GM21360 (cell line): ENCODE data around the gene FYB1.

Experiments
- ATAC-seq: cut with Tn5 transposase; IDR thresholded peaks from one replicate; pipeline ENCODE4 v1.9.1; 2021; ENCODE audit warnings: mild to moderate bottlenecking, moderate library complexity; ENCODE audit not compliant: unreplicated experiment

The FYB1 gene

DNA sequence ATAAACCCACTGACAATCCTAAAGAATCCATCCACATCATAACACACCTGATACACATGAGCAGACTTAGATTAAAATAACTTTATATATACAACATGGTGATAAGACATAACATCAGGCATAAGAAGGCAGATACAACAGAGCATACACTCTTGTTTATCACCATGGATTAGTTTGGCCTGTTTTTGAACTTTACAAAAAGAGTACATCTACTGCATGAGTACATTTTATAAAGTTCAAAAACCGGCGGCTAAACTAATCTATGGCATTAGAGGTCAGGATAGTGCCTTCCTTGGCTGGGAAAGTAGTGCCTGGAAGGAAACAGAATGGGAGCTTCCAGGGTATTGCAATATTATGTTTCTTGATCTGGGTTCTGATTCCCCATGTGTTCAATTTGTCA is 160.3 kb downstream of the FYB1 start:
- ATAC-seq, result no peak

DNA sequence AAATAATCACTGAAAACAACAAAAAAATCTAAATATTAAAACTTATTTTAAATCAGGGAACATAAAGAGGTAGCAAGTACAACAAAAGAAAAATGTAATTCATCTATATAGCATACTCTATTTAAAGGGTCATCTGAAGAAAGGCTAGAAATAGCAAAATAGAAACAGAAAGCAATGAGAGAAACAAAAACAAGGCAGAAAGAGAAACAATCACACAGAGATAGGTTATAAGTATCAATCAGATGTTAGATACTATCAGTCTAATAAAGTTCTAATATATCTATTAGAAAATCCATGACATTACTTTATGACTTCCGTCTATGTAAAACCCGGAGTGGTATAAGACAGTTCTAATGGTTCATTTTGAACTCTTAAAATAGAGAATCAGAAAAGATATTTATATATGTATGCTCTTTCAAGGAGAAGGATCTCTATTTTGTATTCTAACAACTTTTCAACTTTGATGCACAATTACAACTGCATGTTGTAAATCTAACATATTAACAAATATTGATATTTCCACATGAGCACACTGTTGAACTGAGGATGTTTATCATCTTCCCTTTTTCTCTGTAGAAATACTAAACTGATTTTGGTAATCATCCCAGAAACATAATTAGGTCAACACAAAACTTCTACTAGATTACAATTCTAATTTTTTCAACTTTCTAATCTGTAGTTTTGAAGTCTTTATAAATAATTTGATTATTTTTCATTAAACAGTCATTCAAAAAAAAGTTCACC is 161.0 kb downstream of the FYB1 start:
- ATAC-seq, result peak; percentile 83

DNA sequence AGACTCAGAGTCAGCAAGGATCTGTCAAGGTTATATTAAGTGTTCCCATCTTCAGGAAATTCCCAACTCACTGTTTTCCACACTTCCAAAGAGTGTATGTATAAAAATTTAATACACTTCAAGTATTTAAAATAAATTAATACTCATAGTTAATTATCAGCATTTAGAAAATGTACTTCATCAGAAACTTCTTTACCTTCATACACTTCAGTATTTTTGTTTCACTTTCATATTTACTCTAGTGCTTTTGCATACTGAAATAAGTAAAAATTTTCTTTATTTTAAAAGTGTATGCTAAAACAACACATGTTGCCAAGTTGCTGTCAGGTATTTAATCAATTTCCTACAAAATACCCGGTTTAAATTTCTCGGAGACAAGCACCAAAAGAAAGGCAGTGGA is 161.6 kb downstream of the FYB1 start:
- ATAC-seq, result peak; percentile 46

DNA sequence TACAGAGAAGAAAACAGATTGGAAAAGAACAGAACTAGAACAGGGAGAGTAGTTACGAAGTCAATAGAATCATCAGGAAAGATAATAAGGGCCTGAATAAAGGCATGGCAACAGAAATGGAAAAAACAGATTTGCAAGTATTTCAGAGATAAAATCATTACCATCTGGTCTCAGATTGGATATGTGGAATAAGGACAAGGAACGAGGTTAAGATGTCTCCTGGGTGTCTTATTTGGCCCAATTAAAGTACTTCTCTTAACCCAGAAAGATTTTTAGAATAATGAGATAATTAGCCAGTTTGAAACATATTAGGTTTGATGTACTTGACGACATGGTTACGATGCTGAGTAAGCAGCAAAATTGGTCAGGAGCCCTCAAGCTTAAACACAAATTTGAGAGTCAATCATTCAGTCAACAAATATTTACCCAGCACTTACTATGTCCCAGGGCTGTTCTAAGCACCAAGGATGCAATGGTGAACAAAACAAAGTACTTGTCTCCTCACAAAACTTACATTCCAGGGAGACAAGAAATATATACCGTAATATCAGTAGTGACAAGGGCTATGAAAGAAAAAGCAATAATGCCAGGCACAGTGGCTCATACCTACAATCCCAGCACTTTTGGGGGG is 163.5 kb downstream of the FYB1 start:
- ATAC-seq, result no peak
